ENCODE data around the gene SYDE1. TPM values are rescaled to one million over a fixed set of nuclear protein-coding genes. Genes with fewer than 3 reads are reported as not detected.

Gene SYDE1
- polyA plus RNA-seq, 1 donor from 2014 or later = not detected

DNA sequence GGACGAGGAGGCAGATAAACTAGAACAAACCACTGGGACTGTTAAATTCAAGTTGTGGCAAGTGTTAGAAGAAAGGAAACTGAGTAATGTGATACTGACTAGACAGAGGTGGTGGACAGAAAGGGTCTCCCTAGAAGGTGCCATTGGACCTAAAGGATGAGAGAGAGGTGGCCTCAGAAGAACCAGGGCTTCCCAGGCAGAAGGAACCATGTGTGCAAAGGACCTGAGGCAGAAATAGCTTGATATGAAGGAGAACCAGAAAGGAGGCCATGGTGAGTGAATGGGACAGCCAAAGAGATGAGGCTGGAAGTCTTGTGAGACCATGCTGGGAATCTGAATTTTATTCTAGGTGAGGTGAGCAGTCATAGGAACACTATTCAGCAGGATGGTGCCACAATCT, 2.8 kb upstream of the SYDE1 start:
- Histone ChIP-seq H3F3A (ENCODE audit: insufficient read depth, low read length, poor library complexity, severe bottlenecking) (no peaks in the 10 kb centered on the region), H3K4me3 (ENCODE audit: low read length) (no peak overlapping the region), H4K20me1 (ENCODE audit: insufficient read depth) (no peaks in the 10 kb centered on the region), H3K27ac (ENCODE audit: low read length) (no peak overlapping the region), H3K9ac (ENCODE audit: low read length) (no peak overlapping the region), H3K4me2 (ENCODE audit: low read length) (no peak overlapping the region), H2AFZ (ENCODE audit: low read depth, low read length) (no peak overlapping the region), H3K9me3 (ENCODE audit: low read length) (peaks cover 2% of the 10 kb centered on the region), H3K79me2 (replicated peaks; ENCODE audit: insufficient read depth, low read length) (no peaks in the 10 kb centered on the region), H3K36me3 (ENCODE audit: insufficient read depth, low read length) (no peaks in the 10 kb centered on the region), H3K27me3 (ENCODE audit: insufficient read depth, low read depth, low read length) (peaks cover 14% of the 10 kb centered on the region), H3K9me2 (ENCODE audit: insufficient read depth, low read length) (no peaks in the 10 kb centered on the region)
- TF ChIP-seq SMC3 (conservative IDR thresholded peaks at IDR 0.05; ENCODE audit: poor library complexity) (no peak), RAD21 (conservative IDR thresholded peaks at IDR 0.05) (no peak), POLR2AphosphoS5 (IDR thresholded peaks at IDR 0.05) (no peak), TAF1 (IDR thresholded peaks at IDR 0.05; ENCODE audit: low read depth) (no peak), EP300 (conservative IDR thresholded peaks at IDR 0.05; ENCODE audit: poor library complexity, severe bottlenecking) (no peak)
- TF ChIP-seq, protein P1, sequence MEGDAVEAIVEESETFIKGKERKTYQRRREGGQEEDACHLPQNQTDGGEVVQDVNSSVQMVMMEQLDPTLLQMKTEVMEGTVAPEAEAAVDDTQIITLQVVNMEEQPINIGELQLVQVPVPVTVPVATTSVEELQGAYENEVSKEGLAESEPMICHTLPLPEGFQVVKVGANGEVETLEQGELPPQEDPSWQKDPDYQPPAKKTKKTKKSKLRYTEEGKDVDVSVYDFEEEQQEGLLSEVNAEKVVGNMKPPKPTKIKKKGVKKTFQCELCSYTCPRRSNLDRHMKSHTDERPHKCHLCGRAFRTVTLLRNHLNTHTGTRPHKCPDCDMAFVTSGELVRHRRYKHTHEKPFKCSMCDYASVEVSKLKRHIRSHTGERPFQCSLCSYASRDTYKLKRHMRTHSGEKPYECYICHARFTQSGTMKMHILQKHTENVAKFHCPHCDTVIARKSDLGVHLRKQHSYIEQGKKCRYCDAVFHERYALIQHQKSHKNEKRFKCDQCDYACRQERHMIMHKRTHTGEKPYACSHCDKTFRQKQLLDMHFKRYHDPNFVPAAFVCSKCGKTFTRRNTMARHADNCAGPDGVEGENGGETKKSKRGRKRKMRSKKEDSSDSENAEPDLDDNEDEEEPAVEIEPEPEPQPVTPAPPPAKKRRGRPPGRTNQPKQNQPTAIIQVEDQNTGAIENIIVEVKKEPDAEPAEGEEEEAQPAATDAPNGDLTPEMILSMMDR (IDR thresholded peaks at IDR 0.05; ENCODE audit: poor library complexity, severe bottlenecking) = no peak

DNA sequence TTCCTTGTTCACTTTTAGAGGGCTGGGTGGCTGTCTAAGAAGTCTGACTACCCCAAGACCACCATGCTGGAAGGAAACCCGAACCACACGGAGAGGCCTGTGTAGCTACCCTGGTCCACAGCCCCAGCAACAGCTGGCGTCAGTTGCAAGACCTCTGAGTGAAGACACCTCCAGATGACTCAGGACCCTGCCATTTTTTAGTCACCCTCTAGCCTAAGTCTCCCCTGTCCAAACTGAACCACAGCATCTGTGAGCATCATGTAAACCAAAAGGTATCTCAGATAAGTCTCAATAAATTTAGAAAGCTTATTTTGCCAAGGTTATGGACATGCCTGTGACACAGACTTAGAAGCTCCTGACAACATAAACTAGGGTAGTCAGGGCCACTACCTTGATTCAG, 2.2 kb upstream of the SYDE1 start:
- Histone ChIP-seq H3F3A (ENCODE audit: insufficient read depth, low read length, poor library complexity, severe bottlenecking) (no peaks in the 10 kb centered on the region), H3K27me3 (ENCODE audit: insufficient read depth, low read depth, low read length) (peaks cover 14% of the 10 kb centered on the region), H3K79me2 (replicated peaks; ENCODE audit: insufficient read depth, low read length) (no peaks in the 10 kb centered on the region), H4K20me1 (ENCODE audit: insufficient read depth) (no peaks in the 10 kb centered on the region), H3K4me3 (ENCODE audit: low read length) (no peak overlapping the region), H3K9me2 (ENCODE audit: insufficient read depth, low read length) (no peaks in the 10 kb centered on the region), H3K4me2 (ENCODE audit: low read length) (no peak overlapping the region), H3K27ac (ENCODE audit: low read length) (no peak overlapping the region), H3K36me3 (ENCODE audit: insufficient read depth, low read length) (no peaks in the 10 kb centered on the region), H3K9me3 (ENCODE audit: low read length) (peaks cover 2% of the 10 kb centered on the region), H2AFZ (ENCODE audit: low read depth, low read length) (no peak overlapping the region), H3K9ac (ENCODE audit: low read length) (no peak overlapping the region)
- TF ChIP-seq RAD21 (conservative IDR thresholded peaks at IDR 0.05) (no peak), POLR2AphosphoS5 (IDR thresholded peaks at IDR 0.05) (no peak), EP300 (conservative IDR thresholded peaks at IDR 0.05; ENCODE audit: poor library complexity, severe bottlenecking) (no peak), TAF1 (IDR thresholded peaks at IDR 0.05; ENCODE audit: low read depth) (no peak), EZH2 (IDR thresholded peaks at IDR 0.05; ENCODE audit: borderline replicate concordance, insufficient read depth, low read length, poor library complexity, severe bottlenecking) (no peak), SMC3 (conservative IDR thresholded peaks at IDR 0.05; ENCODE audit: poor library complexity) (no peak), MXI1 (conservative IDR thresholded peaks at IDR 0.05; ENCODE audit: poor library complexity, severe bottlenecking) (no peak)
- TF ChIP-seq, protein P2, sequence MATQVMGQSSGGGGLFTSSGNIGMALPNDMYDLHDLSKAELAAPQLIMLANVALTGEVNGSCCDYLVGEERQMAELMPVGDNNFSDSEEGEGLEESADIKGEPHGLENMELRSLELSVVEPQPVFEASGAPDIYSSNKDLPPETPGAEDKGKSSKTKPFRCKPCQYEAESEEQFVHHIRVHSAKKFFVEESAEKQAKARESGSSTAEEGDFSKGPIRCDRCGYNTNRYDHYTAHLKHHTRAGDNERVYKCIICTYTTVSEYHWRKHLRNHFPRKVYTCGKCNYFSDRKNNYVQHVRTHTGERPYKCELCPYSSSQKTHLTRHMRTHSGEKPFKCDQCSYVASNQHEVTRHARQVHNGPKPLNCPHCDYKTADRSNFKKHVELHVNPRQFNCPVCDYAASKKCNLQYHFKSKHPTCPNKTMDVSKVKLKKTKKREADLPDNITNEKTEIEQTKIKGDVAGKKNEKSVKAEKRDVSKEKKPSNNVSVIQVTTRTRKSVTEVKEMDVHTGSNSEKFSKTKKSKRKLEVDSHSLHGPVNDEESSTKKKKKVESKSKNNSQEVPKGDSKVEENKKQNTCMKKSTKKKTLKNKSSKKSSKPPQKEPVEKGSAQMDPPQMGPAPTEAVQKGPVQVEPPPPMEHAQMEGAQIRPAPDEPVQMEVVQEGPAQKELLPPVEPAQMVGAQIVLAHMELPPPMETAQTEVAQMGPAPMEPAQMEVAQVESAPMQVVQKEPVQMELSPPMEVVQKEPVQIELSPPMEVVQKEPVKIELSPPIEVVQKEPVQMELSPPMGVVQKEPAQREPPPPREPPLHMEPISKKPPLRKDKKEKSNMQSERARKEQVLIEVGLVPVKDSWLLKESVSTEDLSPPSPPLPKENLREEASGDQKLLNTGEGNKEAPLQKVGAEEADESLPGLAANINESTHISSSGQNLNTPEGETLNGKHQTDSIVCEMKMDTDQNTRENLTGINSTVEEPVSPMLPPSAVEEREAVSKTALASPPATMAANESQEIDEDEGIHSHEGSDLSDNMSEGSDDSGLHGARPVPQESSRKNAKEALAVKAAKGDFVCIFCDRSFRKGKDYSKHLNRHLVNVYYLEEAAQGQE (IDR thresholded peaks at IDR 0.05; ENCODE audit: borderline replicate concordance) = no peak
- TF ChIP-seq, protein P1 (IDR thresholded peaks at IDR 0.05; ENCODE audit: poor library complexity, severe bottlenecking) = no peak

All from neural cell (in vitro differentiated cells).